Naive thymus-derived CD8-positive, alpha-beta T cell (primary cell): ENCODE results near the gene CTSZ. TPM values are rescaled to one million over a fixed set of nuclear protein-coding genes. Genes with fewer than 3 reads are reported as not detected.
"Not testable (repeated sequence)": the region's sequence is repeated elsewhere in the genome, so short reads cannot be mapped to it uniquely, and the experiment has no call there.

ENCODE experiments used
- ATAC-seq, 2 donors: fragments of 150-1000 bp; cut with Tn5 transposase in 1 of 2; sonication (Bioruptor Pico), chemical (Tn5 transposase) in 1 of 2; 1 replicate in 1 of 2; 2 replicates in 1 of 2; pipeline ENCODE4 v1.10.0; 2021; ENCODE audit warnings: mild to moderate bottlenecking in 2 of 2, moderate library complexity in 2 of 2
- POLR2A ChIA-PET: fragments of 350-600 bp; sonication (Branson Sonifier 250); formaldehyde crosslinking; loops from one replicate; lab custom pipeline; 2021; ENCODE audit warnings: antibody characterized with exemption; lab: Charles Lee
- DNase-seq, 10 donors: peaks; one replicate each; pipeline versions ENCODE4 v3.0.0 to v3.0.0-alpha.2; 2020 to 2022
- H3K27ac Mint-ChIP-seq, 10 donors: one replicate each; pipeline ENCODE4 v1.8.0; 2020 to 2022; ENCODE audit warnings: mild to moderate bottlenecking in 10 of 10, mixed read lengths in 10 of 10, moderate library complexity in 4 of 10, inconsistent platforms in 1 of 10
- H3K27me3 Mint-ChIP-seq, 5 donors: one replicate each; pipeline ENCODE4 v1.8.0; 2021 to 2022; ENCODE audit warnings: mixed read lengths in 5 of 5
- H3K36me3 Mint-ChIP-seq, 3 donors: one replicate each; pipeline ENCODE4 v1.8.0; 2020 to 2022; ENCODE audit warnings: mixed read lengths in 3 of 3, mild to moderate bottlenecking in 2 of 3, inconsistent platforms in 1 of 3
- H3K4me1 Mint-ChIP-seq, 4 donors: one replicate each; pipeline ENCODE4 v1.8.0; 2021 to 2022; ENCODE audit warnings: mixed read lengths in 4 of 4
- H3K4me3 Mint-ChIP-seq, 10 donors: one replicate each; pipeline ENCODE4 v1.8.0; 2020 to 2022; ENCODE audit warnings: mild to moderate bottlenecking in 10 of 10, mixed read lengths in 10 of 10, moderate library complexity in 6 of 10, inconsistent platforms in 1 of 10
- H3K9me3 Mint-ChIP-seq, 9 donors: one replicate each; pipeline ENCODE4 v1.8.0; 2020 to 2022; ENCODE audit warnings: mixed read lengths in 9 of 9, mild to moderate bottlenecking in 3 of 9, inconsistent platforms in 1 of 9, moderate library complexity in 1 of 9
- polyA plus RNA-seq, 3 donors: library from polyadenylated mRNA; unstranded; fragments of 300-500 nt; fragmentation: Illumina TruSeq; gene quantifications; one replicate each; pipeline ENCODE4 v1.2.3, GENCODE V29; 2021
- total RNA-seq, 8 experiments: library from RNA in 2 of 8; stranded (reverse) in 2 of 8; gene quantifications; one replicate each; pipeline ENCODE4 v1.2.3 and lab custom pipeline; 2021 to 2026

CTSZ gene
- total and polyA plus RNA-seq, 5 experiments from 2014 or later: 0.60 to 19.1 (median 2.9) TPM

GRCh38 chr20:59018817-59019216 is 11.8 kb upstream of the CTSZ start:
- Mint-ChIP-seq H3K9me3 (no peaks in the 10 kb centered on the region), H3K27me3 (no peaks in the 10 kb centered on the region), H3K4me1 (peaks cover 28 to 31% (median 29%) of the 10 kb centered on the region in 4 donors), H3K36me3 (peaks cover 0 to 32% (median 3%) of the 10 kb centered on the region in 3 donors), H3K27ac (no peak overlapping the region), H3K4me3 (peak overlapping the region in 1 of 10 donors; percentile 4)
- DNase-seq (peak in 1 of 10 donors; percentile 14), ATAC-seq (no peak)
- POLR2A ChIA-PET: interaction anchor here (0.8 to 2.9 kb wide), 3 partner anchors 13 to 162 kb away, joined by 3 to 17 read pairs (median 3); partner anchors contain the start of gene ATP5F1E

DNA sequence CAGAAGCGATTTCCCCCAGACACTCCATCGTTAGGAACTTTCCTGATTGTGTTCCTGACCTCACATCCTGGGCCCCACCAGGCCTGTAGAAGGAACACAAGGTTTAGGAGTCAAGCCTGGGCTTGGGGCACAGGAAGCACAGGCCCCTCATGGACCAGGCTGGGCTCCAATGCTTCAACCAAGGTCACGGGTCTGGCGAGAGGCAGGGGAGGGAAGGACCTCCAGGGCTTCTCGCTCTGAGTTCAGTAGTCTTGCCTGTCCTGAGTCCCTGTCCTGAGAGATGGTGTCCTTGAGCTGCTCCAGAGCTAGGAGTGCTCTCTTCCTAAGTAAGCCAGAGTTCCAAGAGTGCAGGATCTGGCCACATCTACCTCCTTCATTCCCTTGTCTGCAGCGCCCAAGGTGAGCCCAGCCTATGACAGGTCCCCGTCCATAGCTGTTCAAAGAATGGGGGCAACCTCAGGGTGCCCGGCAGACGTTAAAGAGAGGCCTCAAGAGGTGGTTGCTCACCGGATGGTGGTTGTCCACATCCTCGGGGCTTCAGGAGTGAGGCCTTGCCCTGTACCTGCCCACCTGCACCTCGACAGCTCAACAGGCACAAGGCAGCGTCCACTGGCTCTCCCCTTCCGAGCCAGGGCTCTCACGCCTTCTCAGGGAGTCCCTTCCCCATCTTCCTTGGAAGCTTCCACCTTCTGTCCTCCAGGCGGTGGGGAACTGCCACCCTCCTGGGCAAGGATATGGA is 10.6 kb upstream of the CTSZ start:
- Mint-ChIP-seq H3K4me1 (peaks cover 32 to 40% (median 37%) of the 10 kb centered on the region in 4 donors), H3K27me3 (no peaks in the 10 kb centered on the region), H3K9me3 (no peaks in the 10 kb centered on the region), H3K4me3 (peak overlapping the region in 2 of 10 donors; percentile 8 to 14), H3K27ac (peak overlapping the region in 3 of 10 donors; percentile 20 to 58 (median 34)), H3K36me3 (peaks cover 0 to 22% (median 2%) of the 10 kb centered on the region in 3 donors)
- POLR2A ChIA-PET: interaction anchor here (0.5 to 2.9 kb wide), 7 partner anchors 9 to 326 kb away, joined by 3 to 17 read pairs (median 3); partner anchors contain the start of gene ATP5F1E
- no peak for ATAC-seq
- DNase-seq: peak in 1 of 10 donors; percentile 13

- Mint-ChIP-seq H3K36me3 (peaks cover 0 to 14% (median 0%) of the 10 kb centered on the region in 3 donors), H3K4me1 (peaks cover 31 to 46% (median 40%) of the 10 kb centered on the region in 4 donors), H3K27ac (peak overlapping the region in 6 of 10 donors; percentile 34 to 71 (median 56)), H3K9me3 (no peaks in the 10 kb centered on the region), H3K27me3 (no peaks in the 10 kb centered on the region), H3K4me3 (peak overlapping the region in 5 of 10 donors; percentile 1 to 40 (median 14))
- peak; percentile 40 to 44 for ATAC-seq
- POLR2A ChIA-PET: interaction anchor here (0.5 to 2.9 kb wide), 5 partner anchors 15 to 326 kb away, joined by 3 to 17 read pairs (median 3); partner anchors contain the start of gene ATP5F1E
- DNase-seq: peak in 2 of 10 donors; percentile 11 to 23
Measured at GRCh38 chr20:59016795-59017492, 9.9 kb upstream of the CTSZ start.

- POLR2A ChIA-PET: interaction anchor here (0.6 to 2.9 kb wide), 3 partner anchors 16 to 355 kb away, joined by 3 to 17 read pairs (median 4); partner anchors contain the start of gene ATP5F1E
- ATAC-seq: no peak
Measured at GRCh38 chr20:59015812-59016711, 9.0 kb upstream of the CTSZ start.

DNA sequence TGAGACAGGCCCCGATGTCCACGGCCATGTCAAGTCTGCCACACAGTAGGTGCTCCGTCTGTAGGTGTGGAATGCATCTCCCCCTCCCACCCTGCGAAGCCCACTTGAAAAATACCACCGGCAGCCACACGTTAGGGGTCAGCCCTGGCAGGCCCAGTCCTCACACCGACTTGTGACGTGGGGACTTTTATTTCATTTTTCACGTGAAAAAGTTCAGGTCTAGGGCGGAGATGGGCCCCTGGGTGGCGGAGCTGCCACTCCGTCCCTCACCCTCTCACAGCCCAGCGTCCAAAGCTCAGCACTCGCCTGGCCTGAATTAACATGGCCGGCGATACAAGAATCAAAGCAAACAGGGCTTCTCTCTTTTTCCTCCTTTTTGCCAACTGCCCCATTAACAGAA is 8.4 kb upstream of the CTSZ start:
- DNase-seq (peak in 1 of 10 donors; percentile 13), ATAC-seq (no peak)
- Mint-ChIP-seq H3K36me3 (peaks cover 0 to 2% (median 0%) of the 10 kb centered on the region in 3 donors), H3K27me3 (no peaks in the 10 kb centered on the region), H3K4me1 (peaks cover 29 to 54% (median 48%) of the 10 kb centered on the region in 4 donors), H3K27ac (no peak overlapping the region), H3K4me3 (no peak overlapping the region), H3K9me3 (no peaks in the 10 kb centered on the region)
- POLR2A ChIA-PET: interaction anchor here (1.1 kb wide), 1 partner anchor 33 kb away, joined by 3 read pairs; no protein-coding TSS in a partner anchor

More at GRCh38 chr20:59015812-59016711, 9.0 kb upstream of the CTSZ start:
- Mint-ChIP-seq H3K27me3 (no peaks in the 10 kb centered on the region), H3K36me3 (peaks cover 0 to 6% (median 0%) of the 10 kb centered on the region in 3 donors), H3K9me3 (no peaks in the 10 kb centered on the region), H3K4me3 (peak overlapping the region in 5 of 10 donors; percentile 15 to 65 (median 38)), H3K4me1 (peaks cover 31 to 54% (median 47%) of the 10 kb centered on the region in 4 donors), H3K27ac (peak overlapping the region in 5 of 10 donors; percentile 13 to 66 (median 50))
- no peak for DNase-seq

DNA sequence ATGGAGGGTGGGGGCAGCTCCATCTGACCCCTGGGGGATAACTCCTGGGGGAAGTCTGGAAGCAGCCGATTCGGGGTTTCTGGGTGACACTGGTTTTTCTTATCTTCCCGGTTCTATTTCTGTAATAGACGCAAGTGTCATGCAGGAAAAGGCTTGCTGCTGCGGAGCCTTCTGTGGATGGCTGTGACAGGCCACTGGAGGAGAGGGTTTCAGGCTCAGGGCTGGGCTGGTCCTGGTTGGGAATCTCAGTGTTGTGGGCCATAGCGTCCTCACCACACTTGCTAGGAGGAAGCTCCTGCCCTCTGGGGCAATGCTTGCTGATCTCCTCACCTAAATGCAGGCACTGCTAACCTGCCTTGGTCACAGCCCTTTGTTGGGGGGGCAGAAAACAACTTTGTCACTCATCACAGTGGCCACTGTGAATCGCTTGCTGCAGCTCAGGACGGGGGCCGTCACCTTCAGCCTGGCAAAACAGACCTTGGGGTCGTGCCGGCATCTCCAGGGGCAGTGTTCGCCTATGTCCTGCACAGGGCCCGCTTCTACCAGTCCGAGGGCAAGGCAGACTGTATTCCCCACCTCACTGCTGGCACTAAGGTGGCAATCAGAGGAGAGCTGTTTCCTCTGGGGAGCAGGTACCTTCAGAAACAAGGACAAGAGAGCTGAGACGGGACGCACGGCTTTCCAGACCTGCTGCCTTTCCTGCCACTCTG is 7.8 kb upstream of the CTSZ start:
- no peak overlapping the region for H3K4me3 Mint-ChIP-seq
- H3K27ac Mint-ChIP-seq: peak overlapping the region in 2 of 10 donors; percentile 14 to 28
- POLR2A ChIA-PET: interaction anchor here (0.7 to 1.2 kb wide), 3 partner anchors 8 to 57 kb away, joined by 3 read pairs; no protein-coding TSS in a partner anchor
- no peaks in the 10 kb centered on the region for H3K27me3 Mint-ChIP-seq
- no peaks in the 10 kb centered on the region for H3K9me3 Mint-ChIP-seq
- H3K36me3 Mint-ChIP-seq: peaks cover 0 to 2% (median 0%) of the 10 kb centered on the region in 3 donors
- no peak for DNase-seq
- no peak for ATAC-seq
- H3K4me1 Mint-ChIP-seq: peaks cover 29 to 54% (median 48%) of the 10 kb centered on the region in 4 donors

DNA sequence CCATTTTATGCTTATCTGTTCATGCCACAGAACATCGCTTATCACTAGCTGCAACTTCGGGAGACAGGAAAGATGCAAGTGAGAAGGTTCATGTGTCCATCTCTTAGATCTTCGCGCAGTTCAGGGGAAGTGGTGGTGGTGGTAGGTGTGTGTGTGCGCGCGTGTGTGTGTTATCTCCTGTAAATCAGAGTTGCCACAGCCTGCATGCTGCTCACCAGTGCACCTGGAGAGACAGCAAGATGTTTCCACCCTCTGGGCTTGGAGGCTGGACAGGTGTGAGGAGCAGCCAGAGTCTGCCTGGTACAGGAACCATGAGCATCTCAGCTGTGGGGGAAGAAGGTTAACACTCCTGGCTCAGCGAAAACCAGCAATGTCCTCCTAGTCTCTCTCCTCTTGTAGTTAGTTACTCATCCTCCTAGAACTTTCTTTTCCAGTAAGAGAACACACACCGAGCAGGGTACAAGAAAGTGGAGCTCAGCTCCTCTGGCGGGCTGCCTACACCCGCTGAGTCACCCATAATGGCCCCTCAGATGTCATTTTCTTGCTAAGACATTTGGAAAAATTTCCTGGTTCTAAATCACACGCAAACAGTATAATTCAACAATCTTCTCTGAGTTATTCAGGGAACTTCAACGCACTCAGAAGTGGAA is 7.0 kb upstream of the CTSZ start:
- peak in 4 of 10 donors; percentile 28 to 52 (median 38) for DNase-seq
- peaks cover 29 to 54% (median 48%) of the 10 kb centered on the region in 4 donors for H3K4me1 Mint-ChIP-seq
- H3K9me3 Mint-ChIP-seq: no peaks in the 10 kb centered on the region
- peak overlapping the region in 5 of 10 donors; percentile 7 to 54 (median 27) for H3K4me3 Mint-ChIP-seq
- H3K36me3 Mint-ChIP-seq: peaks cover 0 to 1% (median 0%) of the 10 kb centered on the region in 3 donors
- no peaks in the 10 kb centered on the region for H3K27me3 Mint-ChIP-seq
- POLR2A ChIA-PET: interaction anchor here (0.6 to 1.2 kb wide), 4 partner anchors 9 to 58 kb away, joined by 3 read pairs; no protein-coding TSS in a partner anchor
- peak overlapping the region in 7 of 10 donors; percentile 6 to 84 (median 28) for H3K27ac Mint-ChIP-seq
- peak; percentile 50 to 90 for ATAC-seq

DNA sequence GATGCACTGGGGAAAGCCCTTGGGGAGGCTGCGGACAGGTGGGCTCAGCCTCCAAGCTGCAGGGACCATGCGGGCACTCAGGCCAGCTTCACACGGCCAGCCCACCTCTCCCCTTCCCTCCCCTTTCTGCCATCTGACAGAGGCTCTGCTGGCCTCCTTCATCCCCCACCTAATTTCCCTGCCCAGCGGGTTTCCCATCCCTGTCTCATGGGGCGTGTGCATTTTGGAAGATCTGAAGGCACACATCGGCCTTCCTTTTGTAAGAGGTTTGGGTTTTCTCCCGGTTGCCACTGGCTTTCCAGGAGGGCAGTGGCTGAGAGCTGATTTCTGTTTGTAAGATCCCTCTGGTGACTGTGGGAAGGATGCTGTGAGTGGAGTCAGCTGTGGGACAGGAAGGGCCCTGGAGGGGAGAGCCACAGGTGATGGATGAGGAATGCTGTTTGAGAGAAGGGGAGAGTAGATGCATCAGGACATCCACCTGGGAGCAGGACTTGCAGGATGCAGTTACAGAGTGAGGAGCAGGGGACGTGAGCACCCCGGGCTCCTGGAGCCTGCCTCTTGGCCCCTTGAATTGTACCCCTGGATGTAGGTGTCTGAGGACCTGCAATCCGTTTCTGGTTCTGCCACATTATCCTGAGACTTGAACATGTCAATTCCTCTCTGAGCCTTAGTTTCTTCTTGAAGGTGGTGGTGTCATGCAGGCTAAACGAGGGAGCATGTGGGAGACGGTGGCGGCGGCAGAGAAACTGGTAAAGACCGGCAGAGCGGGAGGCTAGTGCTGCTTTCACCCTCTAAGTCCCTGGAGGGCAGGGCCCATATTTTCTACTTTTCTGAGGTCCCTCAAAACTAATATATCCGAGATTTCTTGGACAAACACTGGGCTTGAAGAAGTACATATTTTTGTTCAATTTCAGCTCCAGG is 6.2 kb upstream of the CTSZ start:
- peak overlapping the region in 4 of 10 donors; percentile 24 to 40 (median 26) for H3K4me3 Mint-ChIP-seq
- POLR2A ChIA-PET: interaction anchor here (0.6 to 1.2 kb wide), 2 partner anchors 8 to 10 kb away, joined by 3 read pairs; no protein-coding TSS in a partner anchor
- peak overlapping the region in 5 of 10 donors; percentile 6 to 71 (median 27) for H3K27ac Mint-ChIP-seq
- no peaks in the 10 kb centered on the region for H3K27me3 Mint-ChIP-seq
- no peak for DNase-seq
- H3K9me3 Mint-ChIP-seq: no peaks in the 10 kb centered on the region
- ATAC-seq: no peak
- peaks cover 26 to 54% (median 48%) of the 10 kb centered on the region in 4 donors for H3K4me1 Mint-ChIP-seq
- no peaks in the 10 kb centered on the region for H3K36me3 Mint-ChIP-seq

DNA sequence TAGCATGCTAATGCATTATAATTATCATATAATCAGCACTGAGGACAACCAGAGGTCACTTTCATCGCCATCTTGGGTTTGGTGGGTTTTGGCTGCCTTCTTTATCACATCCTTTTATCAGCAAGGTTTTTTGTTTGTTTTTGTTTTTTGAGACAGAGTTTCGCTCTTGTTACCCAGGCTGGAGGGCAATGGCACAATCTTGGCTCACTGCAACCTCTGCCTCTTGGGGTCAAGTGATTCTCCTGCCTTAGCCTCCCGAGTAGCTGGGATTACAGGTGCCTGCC is 4.8 kb upstream of the CTSZ start:
- H3K9me3 Mint-ChIP-seq, H3K4me3 Mint-ChIP-seq, H3K36me3 Mint-ChIP-seq, H3K27me3 Mint-ChIP-seq, DNase-seq, POLR2A ChIA-PET, ATAC-seq: not testable (repeated sequence)
- H3K4me1 Mint-ChIP-seq: peaks cover 24 to 48% (median 43%) of the 10 kb centered on the region in 4 donors
- H3K27ac Mint-ChIP-seq: peak overlapping the region in 1 of 10 donors; percentile 40
